Endodermal cell (in vitro differentiated cells): Measurements from ENCODE around the gene WDR7. TPM values are rescaled to one million over a fixed set of nuclear protein-coding genes. Genes with fewer than 3 reads are reported as not detected.

Experiments
- DNase-seq: peaks from one replicate; pipeline ENCODE4 v3.0.0-alpha.2; 2017
- H3K27ac ChIP-seq: 2 replicates; pipeline ENCODE4 v1.5.1; 2013; ENCODE audit warnings: mild to moderate bottlenecking, low read depth, low read length, moderate library complexity
- H3K27me3 ChIP-seq: 2 replicates; pipeline ENCODE4 v1.6.1; 2013; ENCODE audit warnings: mild to moderate bottlenecking, low read length, moderate library complexity; ENCODE audit not compliant: insufficient read depth, control insufficient read depth, poor library complexity, severe bottlenecking
- H3K36me3 ChIP-seq: 2 replicates; pipeline ENCODE4 v1.7.0; 2013; ENCODE audit warnings: mild to moderate bottlenecking, low read length, moderate library complexity; ENCODE audit not compliant: control insufficient read depth, insufficient read depth
- H3K4me1 ChIP-seq: one replicate; pipeline ENCODE4 v1.7.0; 2013; ENCODE audit warnings: low read length; ENCODE audit not compliant: control insufficient read depth, insufficient read depth
- H3K4me3 ChIP-seq: 2 replicates; pipeline ENCODE4 v1.5.1; 2013; ENCODE audit warnings: mild to moderate bottlenecking, low read length, moderate library complexity
- H3K9ac ChIP-seq: 2 replicates; pipeline ENCODE4 v1.6.1; 2013; ENCODE audit warnings: mild to moderate bottlenecking, low read length, moderate library complexity; ENCODE audit not compliant: poor library complexity, severe bottlenecking; ENCODE audit errors: extremely low read depth
- H3K9me3 ChIP-seq: 2 replicates; pipeline ENCODE4 v1.6.1; 2013; ENCODE audit warnings: mild to moderate bottlenecking, low read length, moderate library complexity; ENCODE audit not compliant: control insufficient read depth
- H3K27ac Mint-ChIP-seq: 2 replicates; pipeline ENCODE4 v1.8.0; 2020; ENCODE audit warnings: mixed read lengths
- H3K27me3 Mint-ChIP-seq: 2 replicates; pipeline ENCODE4 v1.8.0; 2021; ENCODE audit warnings: mild to moderate bottlenecking, mixed read lengths; ENCODE audit not compliant: insufficient read depth
- H3K36me3 Mint-ChIP-seq: 2 replicates; pipeline ENCODE4 v1.8.0; 2020; ENCODE audit warnings: low read depth, mixed read lengths
- H3K4me1 Mint-ChIP-seq: 2 replicates; pipeline ENCODE4 v1.8.0; 2020; ENCODE audit warnings: mixed read lengths
- H3K4me3 Mint-ChIP-seq: 2 replicates; pipeline ENCODE4 v1.8.0; 2020; ENCODE audit warnings: mild to moderate bottlenecking, moderate library complexity, mixed read lengths
- H3K9me3 Mint-ChIP-seq: 2 replicates; pipeline ENCODE4 v1.8.0; 2020; ENCODE audit warnings: mild to moderate bottlenecking, mixed read lengths
- CTCF ChIP-seq: fragments of 200-600 bp; sonication (generic); conservative IDR thresholded peaks from 2 replicates; pipeline ENCODE4 v1.5.0; 2021; ENCODE audit warnings: antibody characterized with exemption, mild to moderate bottlenecking
- WGBS, 2 experiments: methylation state at CpG; one replicate each; pipeline versions ENCODE4 v1.1.5 to v1.1.7; 2013; ENCODE audit warnings: missing lambda C conversion rate in 2 of 2, mixed read lengths in 1 of 2; ENCODE audit not compliant: insufficient coverage in 1 of 2, insufficient read length in 1 of 2; 5-methylcytosine and 5-hydroxymethylcytosine counted together
- total RNA-seq, 2 donors: library from RNA; stranded (reverse); fragmentation: NEBNext Ultra II Directional in 1 of 2; extraction: Animal tissue kit (Norgen Biotek cat#: 25700) in 1 of 2; gene quantifications; 2 replicates in 1 of 2; 3 replicates in 1 of 2; pipeline ENCODE4 v1.2.1, GENCODE V29; 2021

Gene WDR7
- total RNA-seq, 2 donors from 2014 or later: 17.1 to 22.5 TPM

- no peaks in the 10 kb centered on the region for H3K27me3 ChIP-seq
- Mint-ChIP-seq H3K27me3 (no peaks in the 10 kb centered on the region), H3K4me1 (peaks cover 25% of the 10 kb centered on the region), H3K36me3 (peaks cover 4% of the 10 kb centered on the region), H3K9me3 (no peaks in the 10 kb centered on the region), H3K4me3 (no peak overlapping the region), H3K27ac (no peak overlapping the region)
- 33% methylated on average over 2 of the region's 3 CpGs; no CpG with 5 or more reads in 1 of the 2 experiments for WGBS, 2 experiments
- peaks cover 10% of the 10 kb centered on the region for H3K4me1 ChIP-seq
- no peak overlapping the region for H3K4me3 ChIP-seq
- no peak overlapping the region for H3K9ac ChIP-seq
- no peaks in the 10 kb centered on the region for H3K9me3 ChIP-seq
- TF ChIP-seq CTCF: no peak
- H3K27ac ChIP-seq: no peak overlapping the region
- DNase-seq: no peak
- H3K36me3 ChIP-seq: no peaks in the 10 kb centered on the region
These were observed 372.2 kb downstream of the WDR7 start for GRCh38 chr18:57023275-57023882.

GRCh38 chr18:57025540-57025939, 374.4 kb downstream of the WDR7 start:
- no peaks in the 10 kb centered on the region for H3K27me3 ChIP-seq
- no peaks in the 10 kb centered on the region for H3K9me3 Mint-ChIP-seq
- WGBS, 2 experiments: 94 to 97% methylated on average over 3 to 4 of the region's 4 CpGs
- DNase-seq: peak; percentile 17
- no peaks in the 10 kb centered on the region for H3K27me3 Mint-ChIP-seq
- H3K4me1 ChIP-seq: peaks cover 10% of the 10 kb centered on the region
- no peaks in the 10 kb centered on the region for H3K9me3 ChIP-seq
- no peak overlapping the region for H3K27ac Mint-ChIP-seq
- no peaks in the 10 kb centered on the region for H3K36me3 ChIP-seq
- H3K4me3 ChIP-seq: no peak overlapping the region
- H3K4me3 Mint-ChIP-seq: no peak overlapping the region
- H3K9ac ChIP-seq: no peak overlapping the region
- peaks cover 4% of the 10 kb centered on the region for H3K36me3 Mint-ChIP-seq
- H3K4me1 Mint-ChIP-seq: peaks cover 34% of the 10 kb centered on the region
- no peak for TF ChIP-seq CTCF
- H3K27ac ChIP-seq: no peak overlapping the region

GRCh38 chr18:57026316-57026715, 375.2 kb downstream of the WDR7 start:
- no peaks in the 10 kb centered on the region for H3K27me3 Mint-ChIP-seq
- TF ChIP-seq CTCF: no peak

More at GRCh38 chr18:57026316-57026715, 375.2 kb downstream of the WDR7 start:
- Mint-ChIP-seq H3K4me1 (peaks cover 41% of the 10 kb centered on the region), H3K4me3 (no peak overlapping the region), H3K36me3 (peaks cover 4% of the 10 kb centered on the region), H3K9me3 (no peaks in the 10 kb centered on the region), H3K27ac (peak overlapping the region; percentile 15)
- Histone ChIP-seq H3K9me3 (no peaks in the 10 kb centered on the region), H3K9ac (no peak overlapping the region), H3K4me3 (no peak overlapping the region), H3K27ac (no peak overlapping the region), H3K4me1 (peaks cover 12% of the 10 kb centered on the region), H3K27me3 (no peaks in the 10 kb centered on the region), H3K36me3 (no peaks in the 10 kb centered on the region)
- DNase-seq: no peak
- 76 to 100% methylated on average over 1 to 2 of the region's 2 CpGs for WGBS, 2 experiments
